ENCODE results near the gene TMEM63A.
A peak's percentile ranks its signal among the peaks of the same experiment; 100 is the strongest.
"Not testable (repeated sequence)": the region's sequence is repeated elsewhere in the genome, so short reads cannot be mapped to it uniquely, and the experiment has no call there.

TMEM63A gene

DNA sequence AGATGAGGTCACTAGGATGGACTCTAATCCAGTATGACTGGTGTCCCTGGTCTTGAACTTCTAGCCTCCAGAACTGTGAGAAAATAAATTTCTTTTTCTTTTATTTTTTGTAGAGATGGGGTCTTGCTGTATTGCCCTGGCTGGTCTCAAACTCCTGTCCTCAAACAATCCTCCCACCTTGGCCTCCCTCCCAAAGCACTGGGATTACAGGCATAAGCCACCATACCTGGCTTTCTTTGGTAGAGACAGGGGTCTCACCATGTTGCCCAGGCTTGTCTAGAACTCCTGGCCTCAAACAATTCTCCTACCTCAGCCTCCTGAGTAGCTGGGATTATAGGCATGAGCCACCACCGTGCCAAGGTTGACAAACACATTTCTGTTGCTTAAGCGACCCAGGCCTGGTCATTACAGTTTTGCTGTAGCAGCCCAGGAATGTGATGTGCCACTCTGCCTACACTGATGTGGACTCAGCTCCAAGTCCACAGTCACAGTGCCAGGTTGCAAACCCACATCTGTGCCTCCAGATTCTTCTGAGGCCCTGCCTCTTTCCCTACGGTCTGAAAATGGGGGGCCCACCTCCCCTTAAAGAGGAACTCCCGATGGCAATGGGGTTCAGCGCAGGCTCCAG, 25.9 kb upstream of the TMEM63A start:
- no peak for DNase-seq

DNA sequence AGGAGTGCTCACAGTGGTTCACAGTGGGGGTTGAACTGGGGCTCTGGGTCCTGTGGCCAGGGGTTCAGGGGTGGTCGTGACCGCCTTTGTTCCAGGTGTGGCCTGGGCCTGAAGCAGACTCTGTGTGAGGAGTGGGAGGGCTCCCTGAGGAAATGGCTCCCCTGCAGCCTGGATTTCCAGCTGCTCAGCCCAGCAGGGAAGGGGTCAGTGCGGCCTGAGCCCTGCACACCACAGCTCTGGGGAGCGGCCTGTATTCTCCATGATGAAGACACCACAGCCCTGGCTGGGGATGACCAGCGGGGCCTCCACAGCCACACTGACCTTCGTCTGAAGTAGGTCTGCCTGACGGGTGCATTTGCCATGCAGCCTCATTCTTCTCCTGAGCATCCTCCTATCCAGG, 25.2 kb upstream of the TMEM63A start:
- no peak for DNase-seq

DNA sequence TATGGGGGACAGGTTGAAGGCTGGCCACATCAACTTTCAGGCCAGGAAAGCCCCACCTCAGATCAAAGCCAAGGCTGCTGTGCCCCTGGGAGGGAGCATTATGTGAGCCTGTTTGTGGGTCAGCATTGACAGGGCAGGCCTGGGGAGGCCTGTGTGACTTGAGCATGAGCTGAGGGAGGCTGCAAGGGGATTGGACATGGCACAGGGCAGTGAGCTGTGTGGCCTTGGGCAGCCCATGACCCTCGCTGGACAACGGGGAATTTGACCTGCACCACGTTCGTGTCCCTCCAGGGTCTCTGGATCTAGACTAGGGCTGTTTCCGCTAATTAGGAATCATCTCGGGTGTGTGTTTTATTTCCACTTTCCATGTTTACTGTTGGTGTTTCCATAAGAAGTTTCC, 24.3 kb upstream of the TMEM63A start:
- no peak for DNase-seq

DNA sequence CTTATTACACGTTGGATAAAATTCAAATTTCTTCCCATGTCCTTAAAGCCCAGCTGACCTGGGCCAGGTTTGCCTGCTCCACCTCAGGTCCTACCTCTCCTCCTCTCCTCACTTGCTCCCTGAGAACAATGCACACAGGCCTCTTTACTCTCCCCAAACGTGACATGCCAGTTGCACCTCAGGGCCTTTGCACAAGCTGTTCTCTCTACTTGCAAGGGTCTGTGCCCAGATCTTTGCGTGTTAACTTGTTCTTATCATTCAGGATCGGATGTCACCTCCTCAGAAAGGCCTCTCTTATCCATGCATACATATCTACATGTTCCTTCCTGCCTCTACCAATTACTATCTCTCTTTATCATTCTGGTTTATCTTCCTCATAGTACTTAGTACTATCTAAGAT, 21.4 kb upstream of the TMEM63A start:
- DNase-seq, result no peak

DNA sequence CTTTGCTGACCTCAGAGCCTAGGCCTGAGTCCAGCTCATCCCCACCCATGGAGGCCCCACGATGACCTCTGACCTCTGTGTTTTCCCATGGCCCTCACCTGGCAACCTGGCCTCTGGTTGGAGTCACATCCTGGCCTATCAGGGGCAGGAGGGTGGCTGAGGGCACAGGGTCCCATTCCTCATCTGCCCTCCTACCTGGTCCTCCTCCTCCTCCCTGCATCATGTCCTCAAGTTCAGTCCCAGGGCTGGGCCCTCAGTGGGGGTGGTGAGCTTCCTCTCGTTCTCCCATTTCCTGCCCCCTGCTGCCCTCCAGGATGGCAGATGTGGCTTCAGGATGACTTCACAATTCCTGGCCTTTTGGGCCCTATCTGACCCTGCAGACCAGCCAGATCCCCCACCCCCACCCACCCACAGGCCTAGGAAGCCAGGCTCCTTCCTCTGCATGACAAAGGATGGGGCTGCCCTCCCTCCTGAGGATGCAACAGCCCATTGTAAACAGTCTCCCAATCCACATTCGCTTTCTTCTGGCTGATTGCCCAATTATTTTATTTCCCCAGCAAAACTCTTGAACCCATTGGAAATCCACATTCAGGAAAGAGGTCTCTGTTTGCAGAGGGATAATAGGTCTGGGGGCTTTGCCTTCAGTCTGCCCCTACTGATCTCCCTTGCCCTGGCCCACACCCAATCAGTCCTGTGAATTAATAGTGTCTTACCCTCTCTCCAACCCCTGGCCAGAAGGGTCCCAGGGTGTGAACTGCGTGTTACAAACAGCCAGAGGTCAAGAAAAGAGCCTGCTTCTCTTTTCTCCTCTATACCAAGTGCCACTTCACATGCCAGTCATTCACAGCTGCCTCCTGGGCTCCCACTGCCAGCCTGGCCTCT, 17.1 kb upstream of the TMEM63A start:
- DNase-seq, result no peak

DNA sequence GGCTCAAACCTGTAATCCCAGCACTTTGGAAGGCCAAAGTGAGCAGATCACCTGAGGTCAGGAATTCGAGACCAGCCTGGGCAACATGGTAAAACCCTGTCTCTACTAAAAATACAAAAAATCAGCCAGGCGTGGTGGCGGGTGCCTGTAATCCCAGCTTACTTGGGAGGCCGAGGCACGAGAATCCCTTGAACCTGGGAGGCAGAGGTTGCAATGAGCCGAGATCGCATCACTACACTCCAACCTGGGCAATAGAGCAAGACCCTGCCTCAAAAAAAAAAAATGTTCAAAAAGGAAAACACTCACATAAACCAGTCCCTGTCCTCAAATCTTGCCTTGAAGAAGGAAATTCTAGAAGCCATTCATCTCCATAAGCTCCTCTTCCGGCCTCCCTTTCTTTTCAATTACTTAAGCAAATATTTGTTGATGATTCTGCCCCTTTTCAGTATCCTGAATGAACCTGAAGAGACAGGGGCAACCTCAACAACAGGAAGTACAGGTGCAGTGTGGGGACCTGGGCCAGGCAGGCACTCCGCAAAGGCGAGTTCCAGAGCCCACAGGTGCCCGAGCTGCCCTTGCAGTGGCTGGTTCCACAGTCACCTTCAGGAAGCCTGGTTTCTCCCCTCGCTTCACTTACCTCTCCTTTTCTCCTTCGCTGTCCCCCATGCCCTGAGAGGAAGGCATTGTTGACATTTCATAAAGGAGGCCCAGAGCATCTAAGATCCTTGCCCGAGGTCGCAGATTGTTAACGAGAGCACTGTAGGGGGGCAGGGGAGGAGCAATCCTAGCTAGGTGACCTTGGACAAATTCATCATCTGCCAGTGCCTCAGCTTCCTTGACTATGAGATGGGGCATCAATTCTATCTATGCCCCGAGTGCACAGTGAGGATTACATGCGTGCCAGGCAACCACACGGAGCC, 15.7 kb upstream of the TMEM63A start:
- DNase-seq, result peak; percentile 65

DNA sequence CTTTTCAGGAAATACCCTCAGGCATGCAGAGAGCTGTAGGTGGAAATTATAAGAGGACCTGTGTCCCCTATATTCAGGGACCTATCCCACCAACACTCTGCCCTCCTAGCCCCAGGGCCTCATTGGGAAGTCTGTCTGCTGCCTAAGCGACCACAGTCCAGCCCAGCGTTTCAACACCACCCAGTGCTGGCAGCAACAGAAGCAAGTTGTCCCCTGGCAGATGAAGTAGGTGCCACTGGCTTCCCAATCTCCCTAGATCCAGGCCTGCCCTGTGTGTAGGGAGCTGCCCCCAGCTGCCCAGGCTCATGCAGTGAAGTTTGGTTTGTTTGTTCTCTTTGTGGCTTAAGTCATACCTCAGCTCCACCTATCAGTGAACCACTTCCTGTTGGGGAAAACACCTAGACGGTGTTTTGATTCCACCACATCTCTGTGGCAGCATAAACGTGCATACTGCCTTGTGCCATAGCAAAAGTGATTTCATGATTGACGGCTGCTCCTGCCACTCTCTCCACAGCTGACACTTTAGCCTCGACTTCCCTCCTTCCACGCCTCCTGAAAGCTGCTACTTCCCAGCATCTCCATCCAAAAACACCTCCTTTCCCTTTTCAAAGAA, 14.9 kb upstream of the TMEM63A start:
- DNase-seq, result peak; percentile 66

DNA sequence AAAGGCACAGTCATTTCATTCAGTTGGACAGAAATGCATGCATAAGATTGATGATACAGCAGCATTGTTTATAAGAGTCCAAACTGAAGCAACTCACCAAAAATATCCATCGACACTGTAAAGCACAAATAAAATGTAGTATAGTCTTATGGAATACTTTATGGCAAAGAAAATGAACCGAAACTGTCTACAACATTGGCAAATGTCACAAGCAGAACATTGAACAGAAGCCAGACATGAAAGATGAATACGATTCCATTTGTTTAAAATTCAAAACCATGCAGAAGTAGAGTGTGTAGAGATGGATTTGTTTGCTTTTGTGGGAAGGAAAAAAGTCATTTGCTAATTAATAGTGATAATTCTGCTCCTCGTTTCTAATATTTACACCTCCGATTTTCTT, 14.3 kb upstream of the TMEM63A start:
- no peak for DNase-seq

DNA sequence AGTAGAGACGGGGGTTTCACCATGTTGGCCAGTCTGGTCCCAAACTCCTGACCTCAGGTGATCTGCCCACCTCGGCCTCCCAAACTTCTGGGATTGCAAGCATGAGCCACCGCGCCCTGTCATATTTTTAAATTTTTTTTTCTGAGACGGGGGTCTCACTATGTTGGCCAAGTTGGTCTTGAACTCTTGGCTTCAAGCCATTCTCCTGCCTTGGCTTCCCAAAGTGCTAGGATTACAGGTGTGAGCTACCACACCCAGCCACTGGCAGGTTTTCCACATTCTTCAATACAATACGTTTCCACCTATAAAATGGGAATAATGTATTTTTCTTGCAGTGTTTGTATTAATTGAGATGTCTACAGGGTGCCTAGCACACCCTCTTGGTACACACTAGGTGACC, 10.1 kb upstream of the TMEM63A start:
- no peak for DNase-seq

DNA sequence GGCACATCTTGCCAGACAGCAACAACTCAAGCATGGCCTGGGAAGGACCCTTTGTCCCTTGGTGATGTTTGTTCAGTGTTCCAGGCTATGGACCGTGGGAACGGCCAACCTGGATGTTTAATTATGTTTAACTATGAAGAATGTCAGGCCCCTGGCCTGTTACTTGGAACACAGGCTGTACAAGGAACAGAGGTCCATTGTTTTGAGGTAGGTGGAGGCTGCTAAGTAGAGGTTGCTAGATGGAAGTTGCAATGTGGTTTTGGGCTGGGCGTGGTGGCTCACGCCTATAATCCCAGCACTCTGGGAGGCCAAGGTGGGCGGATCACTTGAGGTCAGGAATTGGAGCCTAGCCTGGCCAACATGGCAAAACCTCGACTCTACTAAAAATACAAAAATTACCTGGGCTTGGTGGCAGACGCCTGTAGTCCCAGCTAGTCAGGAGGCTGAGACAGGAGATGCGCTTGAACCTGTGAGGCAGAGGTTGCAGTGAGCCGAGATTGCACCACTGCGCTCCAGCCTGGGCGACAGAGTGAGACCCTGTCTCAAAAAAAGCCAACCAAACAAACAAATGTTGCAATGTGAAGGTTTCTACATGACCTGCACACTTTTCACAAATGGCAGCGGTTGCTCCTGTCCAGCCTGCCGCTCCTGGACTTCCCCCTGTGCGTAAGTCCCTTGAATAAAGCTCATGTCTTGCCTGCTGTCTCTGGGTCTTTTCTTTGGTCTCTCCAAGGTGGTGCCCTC, 9.2 kb upstream of the TMEM63A start:
- no peak for DNase-seq

DNA sequence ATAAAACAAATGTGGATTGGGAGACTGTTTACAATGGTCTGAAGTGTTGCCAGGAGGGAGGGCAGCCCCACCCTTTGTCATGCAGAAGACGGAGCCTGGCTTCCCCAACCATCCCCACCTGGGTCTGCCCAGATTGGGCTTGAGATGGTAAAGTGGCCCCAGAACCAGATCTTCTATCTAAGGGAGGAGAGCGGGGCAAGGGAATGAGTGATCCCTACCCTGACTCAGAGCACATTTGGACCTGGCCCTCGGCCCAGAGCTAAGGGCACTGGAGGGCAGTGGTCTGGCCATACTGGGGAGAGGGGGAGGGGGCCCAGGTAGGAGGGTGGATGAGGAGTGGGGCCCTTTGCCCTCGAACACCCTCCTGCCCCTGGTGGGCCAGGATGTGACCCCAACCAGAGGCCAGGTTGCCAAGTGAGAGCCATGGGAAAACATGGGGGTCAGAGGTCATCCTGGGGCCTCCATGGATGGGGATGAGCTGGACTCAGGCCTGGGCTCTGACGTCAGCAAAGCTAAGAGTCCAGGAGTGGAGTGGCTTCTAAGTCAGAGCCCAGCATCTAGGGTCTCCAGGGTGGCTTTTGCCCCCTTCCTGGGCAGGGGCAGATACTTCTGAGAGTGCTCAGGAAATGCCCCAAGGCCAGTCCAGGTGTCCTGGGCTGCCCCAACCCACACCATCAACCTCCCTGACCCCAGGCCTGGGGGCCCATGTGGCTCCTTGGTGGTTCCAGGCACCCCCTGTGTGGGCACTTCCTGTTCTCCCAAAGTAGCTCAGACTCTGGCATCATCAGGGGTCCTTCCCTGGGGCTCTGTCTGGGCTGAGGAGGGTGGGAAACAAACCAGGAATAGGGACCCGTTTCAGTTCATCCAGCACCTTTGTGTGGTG, 8.4 kb upstream of the TMEM63A start:
- DNase-seq, result no peak

DNA sequence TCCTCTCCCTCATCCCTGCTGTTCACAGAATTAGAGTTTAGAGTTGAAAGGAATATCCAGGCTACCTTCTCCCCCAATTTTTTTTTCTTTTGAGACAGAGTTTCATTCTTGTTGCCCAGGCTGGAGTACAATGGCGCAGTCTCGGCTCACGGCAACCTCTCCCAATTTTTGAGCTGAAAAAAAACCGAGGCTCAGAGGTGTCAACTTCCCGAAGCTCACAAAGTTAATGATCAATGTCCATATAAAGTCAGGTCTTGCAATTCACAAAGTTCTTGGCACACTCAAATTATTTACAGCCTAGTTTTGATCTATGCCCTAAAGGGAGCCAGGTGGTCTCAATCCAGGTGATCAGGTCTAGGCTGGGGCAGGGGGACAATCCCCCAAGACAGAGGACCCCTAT, 7.6 kb upstream of the TMEM63A start:
- no peak for DNase-seq

DNA sequence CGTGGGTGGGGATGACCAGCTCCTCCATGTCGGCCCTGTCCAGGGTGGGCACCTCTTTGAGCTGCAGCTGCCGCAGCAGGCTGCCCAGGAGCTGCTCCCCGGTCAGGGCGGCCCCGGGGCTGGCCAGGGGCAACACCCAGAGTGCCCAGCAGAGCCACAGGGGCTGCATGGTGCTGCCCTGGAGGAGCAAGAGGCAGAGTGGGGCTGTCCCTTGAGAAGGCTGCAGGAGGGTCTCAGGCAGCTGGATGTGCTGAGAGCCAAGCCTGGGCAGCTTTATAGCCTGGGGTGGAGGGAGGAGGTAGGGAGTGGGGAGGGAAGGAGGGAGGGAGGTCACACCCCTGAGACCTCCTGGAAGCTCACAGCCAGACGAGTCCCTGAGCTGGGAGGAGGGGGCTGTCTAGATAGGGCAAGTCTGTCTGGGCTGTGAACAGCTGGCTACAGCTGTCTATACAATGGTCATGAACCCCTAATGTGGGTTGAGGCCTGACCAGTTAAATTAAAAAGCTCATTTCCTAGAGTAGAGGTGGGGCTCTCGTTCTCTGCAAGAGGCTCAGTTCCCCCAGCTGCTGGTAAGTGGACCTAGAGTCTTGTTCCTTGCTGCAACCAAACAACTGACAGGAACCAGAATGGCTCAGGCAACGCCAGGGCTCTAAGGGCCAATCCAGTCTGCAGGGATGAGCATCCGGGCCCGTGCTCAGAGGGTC, 6.9 kb upstream of the TMEM63A start, which contains the start of gene LEFTY1:
LEFTY1 (minus strand) TSS at position 249 of the 704 bp plus-strand sequence; CDS start at position 169, 80 bp downstream.
- no peak for DNase-seq

DNA sequence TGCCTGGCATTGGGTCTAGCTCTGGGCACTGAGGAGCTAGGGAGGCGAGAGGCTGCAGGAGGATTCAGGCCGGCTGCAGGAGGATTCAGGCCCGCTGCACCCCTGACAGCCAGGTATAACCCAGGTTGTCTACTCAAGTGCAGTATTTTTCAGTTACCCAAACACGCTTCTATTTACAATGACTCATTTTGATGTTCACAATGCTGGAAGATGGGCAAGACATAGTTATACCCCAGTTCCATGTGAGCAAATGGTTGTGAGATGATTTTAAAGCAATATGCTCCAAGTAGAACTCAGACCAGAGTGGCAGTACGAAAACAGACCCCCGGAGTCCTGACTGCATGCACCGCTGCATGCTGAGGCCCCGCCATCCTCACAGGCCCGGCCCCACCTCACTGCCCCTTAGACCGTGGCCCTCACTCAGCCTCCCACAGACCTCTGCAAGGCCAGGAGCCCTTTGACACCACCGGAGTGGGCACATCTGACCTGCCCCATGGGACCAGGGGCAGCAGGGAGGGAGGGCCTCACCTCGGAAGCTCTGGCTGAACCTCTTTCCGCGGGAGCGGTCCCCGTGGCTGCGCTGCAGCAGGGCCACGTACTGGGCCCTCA, 6.2 kb upstream of the TMEM63A start:
- DNase-seq, result no peak

DNA sequence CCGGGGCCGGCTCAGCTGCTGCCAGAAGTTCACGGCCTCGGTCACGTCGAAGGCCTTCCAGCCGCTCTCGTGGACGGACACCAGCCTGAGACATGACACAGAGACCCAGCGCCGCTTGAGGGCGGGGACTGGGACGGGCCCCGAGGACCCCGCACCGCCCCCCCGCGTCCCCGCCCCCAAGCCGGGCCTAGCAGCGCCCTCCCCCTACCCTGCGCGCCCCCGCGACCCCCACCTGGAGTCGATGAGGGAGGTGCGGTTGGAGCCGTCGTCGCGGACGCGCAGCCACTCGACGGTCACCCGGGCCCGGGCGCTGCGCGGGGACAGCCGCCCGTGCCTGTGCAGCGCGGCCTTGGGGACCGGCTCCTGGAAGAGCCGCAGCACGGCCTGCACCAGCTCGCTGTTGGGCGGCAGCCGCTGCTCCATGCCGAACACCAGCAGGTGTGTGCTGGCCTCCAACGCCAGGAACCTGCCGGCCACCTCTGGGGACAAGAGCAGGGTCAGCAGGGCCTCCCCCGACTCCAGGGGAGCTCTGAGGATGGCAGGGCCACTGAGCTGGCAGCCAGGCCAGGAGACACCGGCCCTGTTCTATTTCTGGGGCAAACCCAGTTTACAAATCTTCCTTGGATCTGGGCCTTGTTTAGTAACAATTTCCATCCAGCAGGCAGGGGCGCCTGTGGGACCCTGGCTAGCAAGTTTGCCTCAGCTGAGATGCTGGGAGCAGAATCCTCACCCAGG, 5.5 kb upstream of the TMEM63A start:
- not testable (repeated sequence) for DNase-seq

DNA sequence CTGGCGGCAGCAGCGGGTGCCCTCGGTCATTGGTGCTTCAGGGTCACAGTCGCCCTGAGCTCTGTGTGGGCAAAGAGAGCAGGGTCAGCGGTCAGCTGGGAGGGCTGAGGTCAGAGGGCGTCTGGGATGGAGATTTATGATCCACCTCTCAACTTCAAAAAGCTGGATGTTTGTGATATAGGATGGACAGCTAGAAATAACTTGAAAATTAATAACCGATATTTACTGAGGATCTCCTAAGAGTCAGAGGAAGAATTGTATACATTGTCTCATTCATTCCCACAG, 4.8 kb upstream of the TMEM63A start:
- no peak for DNase-seq

DNA sequence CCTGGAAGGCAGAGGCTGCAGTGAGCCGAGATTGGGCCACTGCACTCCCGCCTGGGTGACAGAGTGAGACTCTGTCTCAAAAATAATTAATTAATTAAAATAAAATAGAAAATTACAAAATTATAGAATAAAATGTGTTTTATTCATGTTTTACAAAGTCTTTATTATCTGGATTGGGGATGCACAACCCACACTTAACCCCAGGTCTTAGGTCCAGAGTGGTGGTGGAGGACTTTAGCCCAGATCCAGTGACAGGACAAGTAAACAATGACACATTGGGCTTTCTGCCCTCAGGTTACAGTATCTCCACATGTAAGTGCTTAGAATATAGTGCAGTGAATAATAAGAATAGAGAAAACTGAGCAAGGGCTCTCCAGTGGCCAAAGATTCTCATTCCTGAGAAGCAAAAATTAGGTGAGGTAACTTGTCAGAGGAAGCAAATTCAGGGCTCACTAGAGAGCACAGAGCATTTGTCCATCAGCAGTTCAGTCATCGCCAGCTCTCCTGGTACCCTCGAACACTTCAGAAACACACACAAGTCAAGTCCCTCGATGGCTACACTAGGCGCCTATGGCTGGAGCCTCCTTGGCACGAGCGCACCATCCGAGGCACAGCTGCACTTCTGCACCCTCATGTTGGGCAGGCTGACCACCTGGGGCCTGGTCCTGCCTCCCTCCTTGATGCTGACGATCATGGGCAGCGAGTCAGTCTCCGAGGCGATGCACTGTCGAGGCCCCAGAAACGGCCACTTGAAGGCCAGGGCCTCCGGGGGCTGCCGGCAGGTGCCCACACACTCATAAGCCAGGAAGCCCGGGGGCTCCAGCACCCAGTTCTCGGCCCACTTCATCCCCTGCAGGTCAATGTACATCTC, 4.2 kb upstream of the TMEM63A start:
- no peak for DNase-seq

DNA sequence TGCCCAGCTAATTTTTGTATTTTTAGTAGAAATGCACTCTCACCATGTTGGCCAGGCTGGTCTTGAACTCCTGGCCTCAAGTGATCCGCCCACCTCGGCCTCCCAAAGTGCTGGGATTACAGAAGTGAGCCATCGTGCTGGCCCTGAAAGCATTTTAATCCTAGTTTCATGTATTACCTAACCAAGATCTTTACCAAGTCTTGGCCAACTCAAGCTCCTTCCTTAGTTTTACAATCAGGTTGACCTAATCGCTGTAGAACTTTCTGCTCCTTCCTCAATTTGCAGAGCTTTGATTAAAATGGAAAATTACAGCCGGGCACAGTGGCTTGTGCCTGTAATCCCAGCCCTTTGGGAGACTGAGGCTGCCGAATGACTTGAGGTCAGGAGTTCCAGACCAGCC, 3.2 kb upstream of the TMEM63A start:
- no peak for DNase-seq

All from NCI-H510A (cell line).